K562 (cell line): Measurements from ENCODE around the gene SCRN3. TPM values are rescaled to one million over a fixed set of nuclear protein-coding genes. Genes with fewer than 3 reads are reported as not detected.

Experiments used
- ATAC-seq: fragments of 200-7000 bp; cut with Tn5 transposase; 3 replicates; pipeline ENCODE4 v1.9.1; 2020; ENCODE audit warnings: moderate library complexity
- BruUV-seq: library from RNA; stranded (reverse); fragments of 400-500 nt; replicated peaks from 2 replicates; lab custom pipeline; 2021; lab: Mats Ljungman, UMichigan
- CTCF ChIA-PET: fragments of 300-600 bp; formaldehyde crosslinking; extraction: SDS; loops from one replicate; lab custom pipeline; 2021; ENCODE audit warnings: low intra/inter-chr PET ratio; lab: Yijun Ruan, JAX
- POLR2A ChIA-PET: fragments of 300-600, 350-650 bp; sonication (Branson Sonifier 250); formaldehyde crosslinking; extraction: SDS; loops from one replicate; lab custom pipeline; 2021; ENCODE audit warnings: antibody characterized with exemption, inconsistent platforms; lab: Yijun Ruan, JAX
- DNase-seq, 4 experiments: peaks; one replicate each; pipeline versions ENCODE4 v3.0.0 to v3.0.0-alpha.2; 2011 to 2018; ENCODE audit warnings: low spot score in 3 of 4, mixed read lengths in 3 of 4; ENCODE audit errors: extremely low read depth in 1 of 4
- FAIRE-seq: peaks from 2 replicates; lab custom pipeline; 2011; peaks lifted over from hg19 to GRCh38; lab: Jason Lieb, UNC
- H2AFZ ChIP-seq: 2 replicates; pipeline ENCODE4 v1.6.0; 2011; ENCODE audit warnings: low read depth, low read length, control low read depth, inconsistent platforms
- H3K27ac ChIP-seq: fragments of 200-600 bp; 3 replicates; pipeline ENCODE4 v1.8.0; 2011; ENCODE audit warnings: low read depth, mild to moderate bottlenecking, control low read depth, inconsistent platforms, low read length, moderate library complexity, mixed read lengths; ENCODE audit errors: extremely low read depth
- H3K27me3 ChIP-seq, 2 experiments: fragments of 300-600 bp in 1 of 2; 2 replicates in 1 of 2; 3 replicates in 1 of 2; pipeline versions ENCODE4 v1.6.0 to v1.8.0; 2011; ENCODE audit warnings: inconsistent platforms in 2 of 2, low read length in 2 of 2, mild to moderate bottlenecking in 1 of 2, mixed read lengths in 1 of 2, moderate library complexity in 1 of 2; ENCODE audit not compliant: control insufficient read depth in 2 of 2, insufficient read depth in 2 of 2
- H3K36me3 ChIP-seq: fragments of 300-600 bp; 3 replicates; pipeline ENCODE4 v1.8.0; 2011; ENCODE audit warnings: mild to moderate bottlenecking, low read length, inconsistent platforms; ENCODE audit not compliant: control insufficient read depth, insufficient read depth
- H3K4me1 ChIP-seq, 2 experiments: fragments of 200-600 bp in 1 of 2; replicated peaks in 1 of 2; 2 replicates in 1 of 2; 3 replicates in 1 of 2; pipeline versions ENCODE4 v1.5.1 to v1.8.0; 2011; ENCODE audit warnings: inconsistent platforms in 2 of 2, low read length in 2 of 2, mild to moderate bottlenecking in 1 of 2, mixed read lengths in 1 of 2, moderate library complexity in 1 of 2; ENCODE audit not compliant: control insufficient read depth in 2 of 2, insufficient read depth in 2 of 2
- H3K4me2 ChIP-seq: 2 replicates; pipeline ENCODE4 v1.6.1; 2011; ENCODE audit warnings: low read length, control low read depth, inconsistent platforms, mixed read lengths; ENCODE audit not compliant: insufficient read depth
- H3K4me3 ChIP-seq: fragments of 200-600 bp; sonication (generic), shearing (Covaris generic); 2 replicates; pipeline ENCODE4 v1.5.1; 2016; ENCODE audit warnings: control low read depth, inconsistent platforms
- H3K79me2 ChIP-seq: fragments of 200-600 bp; 3 replicates; pipeline ENCODE4 v1.8.0; 2011; ENCODE audit warnings: low read length, inconsistent platforms; ENCODE audit not compliant: control insufficient read depth, insufficient read depth
- H3K9ac ChIP-seq, 2 experiments: 2 replicates each; pipeline versions ENCODE4 v1.6.0 to v1.6.1; 2011; ENCODE audit warnings: low read depth in 2 of 2, low read length in 2 of 2, control low read depth in 1 of 2, inconsistent platforms in 1 of 2, mild to moderate bottlenecking in 1 of 2, mixed read lengths in 1 of 2; ENCODE audit not compliant: insufficient read depth in 1 of 2
- H3K9me1 ChIP-seq: one replicate; pipeline ENCODE4 v1.6.0; 2011; ENCODE audit warnings: inconsistent platforms, mild to moderate bottlenecking, low read length, moderate library complexity; ENCODE audit not compliant: control insufficient read depth, insufficient read depth
- H3K9me3 ChIP-seq: replicated peaks from 2 replicates; pipeline ENCODE4 v1.5.1; 2011; ENCODE audit warnings: low read depth, low read length, inconsistent platforms; ENCODE audit not compliant: control insufficient read depth, insufficient read depth
- H4K20me1 ChIP-seq: replicated peaks from 2 replicates; pipeline ENCODE4 v1.6.1; 2011; ENCODE audit warnings: low read length, inconsistent platforms, mixed read lengths; ENCODE audit not compliant: control insufficient read depth, insufficient read depth
- CEBPG ChIP-seq, 3 experiments: fragments of 200-800 bp in 1 of 3; sonication (Bioruptor generic) in 1 of 3; sonication (generic) in 1 of 3; formaldehyde crosslinking in 1 of 3; IDR thresholded peaks in 2 of 3; conservative IDR thresholded peaks in 1 of 3; 2 replicates each; pipeline versions ENCODE4 v1.6.1 to v1.8.0; 2016 to 2022; ENCODE audit warnings: missing compliant biosample characterization in 2 of 3, missing genetic modification characterization in 2 of 3, mild to moderate bottlenecking in 1 of 3, missing genetic modification reagents in 1 of 3
- CREM ChIP-seq: IDR thresholded peaks from 2 replicates; pipeline ENCODE4 v1.6.1; 2014; ENCODE audit warnings: antibody characterized with exemption, low read depth
- FOXM1 ChIP-seq, 2 experiments: fragments of 450-650 bp in 1 of 2; sonication (generic) in 1 of 2; formaldehyde crosslinking in 1 of 2; IDR thresholded peaks; 2 replicates each; pipeline versions ENCODE4 v1.6.1 to v1.9.0; 2017 to 2022; ENCODE audit warnings: low read depth in 2 of 2, mild to moderate bottlenecking in 2 of 2, missing genetic modification reagents in 1 of 2, moderate library complexity in 1 of 2
- MED1 ChIP-seq: sonication (generic); formaldehyde crosslinking; IDR thresholded peaks from 2 replicates; pipeline ENCODE4 v1.8.1; 2023; ENCODE audit warnings: missing genetic modification reagents, borderline replicate concordance
- NFYB ChIP-seq: IDR thresholded peaks from 2 replicates; pipeline ENCODE4 v1.6.1; 2011; ENCODE audit warnings: mild to moderate bottlenecking, moderate library complexity; ENCODE audit not compliant: insufficient read length; ENCODE audit errors: extremely low read depth
- NR1H2 ChIP-seq: sonication (generic); formaldehyde crosslinking; IDR thresholded peaks from 2 replicates; pipeline ENCODE4 v1.4.0; 2020; ENCODE audit warnings: mild to moderate bottlenecking, missing genetic modification reagents
- POLR2AphosphoS5 ChIP-seq: IDR thresholded peaks from 2 replicates; pipeline ENCODE4 v1.6.1; 2011; ENCODE audit warnings: mild to moderate bottlenecking, low read depth, low read length, moderate library complexity; ENCODE audit not compliant: control insufficient read depth, insufficient read depth
- PRPF4 ChIP-seq: fragments of 200-400 bp; formaldehyde crosslinking; IDR thresholded peaks from one replicate; pipeline ENCODE4 v1.6.1; 2017; ENCODE audit warnings: low read length, low read depth, mild to moderate bottlenecking; ENCODE audit not compliant: insufficient read depth, poor library complexity, severe bottlenecking
- SMARCE1 ChIP-seq: fragments of 450-650 bp; IDR thresholded peaks from 2 replicates; pipeline ENCODE4 v1.7.1; 2016; ENCODE audit warnings: mild to moderate bottlenecking
- SP1 ChIP-seq: sonication (generic); formaldehyde crosslinking; IDR thresholded peaks from 2 replicates; pipeline ENCODE4 v1.8.1; 2022; ENCODE audit warnings: mild to moderate bottlenecking, missing genetic modification reagents
- TCF7 ChIP-seq: sonication (generic); IDR thresholded peaks from 2 replicates; pipeline ENCODE4 v1.6.1; 2016; ENCODE audit warnings: antibody characterized with exemption, borderline replicate concordance
- XRCC4 ChIP-seq: IDR thresholded peaks from one replicate; pipeline ENCODE4 v1.6.1; 2011; ENCODE audit not compliant: insufficient read depth, insufficient read length; ENCODE audit errors: extremely low read depth
- ZNF217 ChIP-seq: sonication (generic); formaldehyde crosslinking; IDR thresholded peaks from 2 replicates; pipeline ENCODE4 v1.8.0; 2022; ENCODE audit warnings: mild to moderate bottlenecking, missing genetic modification reagents
- ZNF316 ChIP-seq: fragments of 450-650 bp; IDR thresholded peaks from 2 replicates; pipeline ENCODE4 v1.6.1; 2016
- WGBS: fragments of 100-300 bp; shearing (Covaris generic); methylation state at CpG from one replicate; pipeline ENCODE4 v1.1.6; 2016; ENCODE audit warnings: low coverage, mixed read lengths; ENCODE audit not compliant: insufficient coverage; ENCODE audit errors: missing lambda C conversion rate; 5-methylcytosine and 5-hydroxymethylcytosine counted together
- in situ Hi-C: fragments of 300-500 bp; cut with MboI; formaldehyde crosslinking; loops from 4 replicates; pipeline ENCODE4 v1.15.0; 2018; ENCODE audit warnings: inconsistent platforms, mixed read lengths
- intact Hi-C: fragments of 100-400 bp; cut with micrococcal nuclease; formaldehyde crosslinking; loops from 2 replicates; pipeline ENCODE4 v1.14.2; 2022
- polyA plus RNA-seq, 8 experiments: library from polyadenylated mRNA; depleted of rRNA in 4 of 8; stranded (reverse) in 5 of 8; unstranded in 3 of 8; fragments of >200 nt; fragmentation: Nextera tagmentation in 2 of 8; fragmentation: Illumina TruSeq in 1 of 8; extraction: Ambion mirVana in 2 of 8; extraction: Trizol in 1 of 8; gene quantifications; 2 replicates each; pipeline versions ENCODE4 v1.2.1 to v1.2.3, GENCODE V29; 2011 to 2014; ENCODE audit warnings: inconsistent platforms in 1 of 8, missing spikeins in 1 of 8
- total RNA-seq, 7 experiments: library from RNA; depleted of rRNA in 6 of 7; stranded (reverse); fragments of >200 nt in 6 of 7; fragmentation: Illumina TruSeq in 2 of 7; extraction: Trizol in 2 of 7; gene quantifications; 2 replicates each; pipeline versions ENCODE4 v1.2.1 to v1.2.3, GENCODE V29; 2011 to 2021; ENCODE audit warnings: low replicate concordance in 1 of 7
- TF ChIP-seq, protein P1 (sequence below): sonication (generic); formaldehyde crosslinking; IDR thresholded peaks from 2 replicates; pipeline ENCODE4 v1.8.1; 2022; ENCODE audit warnings: missing genetic modification reagents
- TF ChIP-seq, protein P2 (sequence below): sonication (generic); formaldehyde crosslinking; IDR thresholded peaks from 2 replicates; pipeline ENCODE4 v1.8.0; 2022; ENCODE audit warnings: mild to moderate bottlenecking, missing genetic modification reagents

Gene SCRN3
- total and polyA plus RNA-seq, 9 of the 15 experiments (the other 6 are each of a cell fraction or from before 2014, with no cell fraction given), result 7.7 to 21.8 (median 20.0) TPM

DNA sequence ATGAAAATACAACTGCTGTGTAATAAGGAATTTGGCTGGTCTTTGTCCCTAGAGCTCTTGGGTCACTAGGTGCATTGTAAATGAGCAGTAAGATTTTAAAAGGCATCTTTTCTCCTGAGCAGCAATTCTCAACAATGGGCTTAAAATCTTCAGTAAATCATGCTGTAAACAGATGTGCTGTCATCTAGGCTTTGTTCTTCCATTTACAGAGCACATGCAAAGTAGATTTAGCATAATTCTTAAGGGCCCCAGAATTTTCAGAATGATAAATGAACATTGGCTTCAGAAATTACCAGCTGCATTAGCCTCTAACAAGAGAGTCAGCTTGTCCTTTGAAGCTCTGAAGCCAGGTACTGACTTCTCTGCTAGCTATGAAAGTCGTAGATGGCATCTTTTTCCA, 26.8 kb upstream of the SCRN3 start:
- no peaks in the 10 kb centered on the region for H3K9me1 ChIP-seq
- H3K79me2 ChIP-seq, result no peaks in the 10 kb centered on the region
- no peaks in the 10 kb centered on the region for H4K20me1 ChIP-seq
- ATAC-seq (no peak), FAIRE-seq (no peak), DNase-seq (no peak)
- H3K9me3 ChIP-seq, result no peaks in the 10 kb centered on the region
- in situ Hi-C loops (no loop called here), intact Hi-C loops (no loop called here)
- peaks cover 9% of the 10 kb centered on the region for H3K36me3 ChIP-seq
- no peak overlapping the region for H3K9ac ChIP-seq
- WGBS, result 13% methylated on average over 1 of the region's 1 CpG
- H3K4me2 ChIP-seq, result no peak overlapping the region
- H3K27me3 ChIP-seq, result no peaks in the 10 kb centered on the region
- no TSS peak for BruUV-seq
- no peak overlapping the region for H3K4me3 ChIP-seq
- POLR2A ChIA-PET, result interaction anchor here (0.6 to 1.6 kb wide), 7 partner anchors 11 to 404 kb away, joined by 3 to 7 read pairs (median 4); partner anchors contain the start of gene SCRN3
- H2AFZ ChIP-seq, result no peak overlapping the region
- CTCF ChIA-PET, result no interaction called here
- TF ChIP-seq ZNF316, result no peak
- TF ChIP-seq, protein P1, sequence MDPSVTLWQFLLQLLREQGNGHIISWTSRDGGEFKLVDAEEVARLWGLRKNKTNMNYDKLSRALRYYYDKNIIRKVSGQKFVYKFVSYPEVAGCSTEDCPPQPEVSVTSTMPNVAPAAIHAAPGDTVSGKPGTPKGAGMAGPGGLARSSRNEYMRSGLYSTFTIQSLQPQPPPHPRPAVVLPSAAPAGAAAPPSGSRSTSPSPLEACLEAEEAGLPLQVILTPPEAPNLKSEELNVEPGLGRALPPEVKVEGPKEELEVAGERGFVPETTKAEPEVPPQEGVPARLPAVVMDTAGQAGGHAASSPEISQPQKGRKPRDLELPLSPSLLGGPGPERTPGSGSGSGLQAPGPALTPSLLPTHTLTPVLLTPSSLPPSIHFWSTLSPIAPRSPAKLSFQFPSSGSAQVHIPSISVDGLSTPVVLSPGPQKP (CRISPR knock-in tag), result no peak
- no peak for TF ChIP-seq NR1H2 (CRISPR knock-in tag)
- no peak for TF ChIP-seq MED1
- no peak for TF ChIP-seq CREM
- no peak for TF ChIP-seq SMARCE1
- no peak for TF ChIP-seq XRCC4
- TF ChIP-seq SP1 (CRISPR knock-in tag), result no peak
- TF ChIP-seq NFYB, result no peak
- TF ChIP-seq POLR2AphosphoS5, result no peak
- TF ChIP-seq, protein P2, sequence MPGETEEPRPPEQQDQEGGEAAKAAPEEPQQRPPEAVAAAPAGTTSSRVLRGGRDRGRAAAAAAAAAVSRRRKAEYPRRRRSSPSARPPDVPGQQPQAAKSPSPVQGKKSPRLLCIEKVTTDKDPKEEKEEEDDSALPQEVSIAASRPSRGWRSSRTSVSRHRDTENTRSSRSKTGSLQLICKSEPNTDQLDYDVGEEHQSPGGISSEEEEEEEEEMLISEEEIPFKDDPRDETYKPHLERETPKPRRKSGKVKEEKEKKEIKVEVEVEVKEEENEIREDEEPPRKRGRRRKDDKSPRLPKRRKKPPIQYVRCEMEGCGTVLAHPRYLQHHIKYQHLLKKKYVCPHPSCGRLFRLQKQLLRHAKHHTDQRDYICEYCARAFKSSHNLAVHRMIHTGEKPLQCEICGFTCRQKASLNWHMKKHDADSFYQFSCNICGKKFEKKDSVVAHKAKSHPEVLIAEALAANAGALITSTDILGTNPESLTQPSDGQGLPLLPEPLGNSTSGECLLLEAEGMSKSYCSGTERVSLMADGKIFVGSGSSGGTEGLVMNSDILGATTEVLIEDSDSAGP (CRISPR knock-in tag), result no peak
- TF ChIP-seq CEBPG (CRISPR knock-in tag; IDR thresholded peaks at IDR 0.05), result no peak
- no peak for TF ChIP-seq CEBPG (tag; conservative IDR thresholded peaks at IDR 0.05 in 1 of 2, IDR thresholded peaks at IDR 0.05 in 1 of 2)
- TF ChIP-seq FOXM1 (IDR thresholded peaks at IDR 0.05; ENCODE audit: low read depth), result no peak
- no peak for TF ChIP-seq FOXM1 (CRISPR knock-in tag; IDR thresholded peaks at IDR 0.05; ENCODE audit: low read depth)
- TF ChIP-seq TCF7, result no peak
- no peak for TF ChIP-seq PRPF4
- TF ChIP-seq ZNF217 (CRISPR knock-in tag), result no peak
- H3K4me1 ChIP-seq, result no peaks in the 10 kb centered on the region
- H3K27ac ChIP-seq, result no peak overlapping the region
